Measurements from ENCODE around the gene LYPD5.

Gene LYPD5

DNA sequence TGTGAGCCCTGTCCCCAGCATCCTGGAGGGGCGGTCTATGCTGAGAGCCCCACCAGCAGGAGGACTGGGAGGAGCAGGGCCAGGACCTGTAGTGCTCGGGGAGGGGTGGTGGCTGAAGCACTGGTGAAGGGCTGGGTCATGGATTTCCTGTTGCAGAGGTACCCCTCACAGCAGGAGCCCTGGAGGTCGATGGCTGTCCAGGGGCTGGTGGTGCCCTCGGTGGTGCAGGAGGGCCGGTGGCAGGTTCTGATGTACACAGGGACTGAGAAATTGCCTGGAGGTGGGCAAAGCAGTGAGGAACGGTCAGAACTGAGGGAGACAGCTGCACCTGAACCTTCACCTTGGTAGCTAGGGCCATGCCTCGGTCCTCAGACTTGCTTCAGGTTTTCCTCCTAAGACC lies 4.7 kb downstream of the LYPD5 start:
- CTCF ChIA-PET: no interaction called here
- H3K27ac ChIP-seq: peak overlapping the region; percentile 49
- DNase-seq (ENCODE audit: low spot score): no peak
- POLR2A ChIA-PET (ENCODE audit: low non-redundant PET): no interaction called here
- TF ChIP-seq, protein P1, sequence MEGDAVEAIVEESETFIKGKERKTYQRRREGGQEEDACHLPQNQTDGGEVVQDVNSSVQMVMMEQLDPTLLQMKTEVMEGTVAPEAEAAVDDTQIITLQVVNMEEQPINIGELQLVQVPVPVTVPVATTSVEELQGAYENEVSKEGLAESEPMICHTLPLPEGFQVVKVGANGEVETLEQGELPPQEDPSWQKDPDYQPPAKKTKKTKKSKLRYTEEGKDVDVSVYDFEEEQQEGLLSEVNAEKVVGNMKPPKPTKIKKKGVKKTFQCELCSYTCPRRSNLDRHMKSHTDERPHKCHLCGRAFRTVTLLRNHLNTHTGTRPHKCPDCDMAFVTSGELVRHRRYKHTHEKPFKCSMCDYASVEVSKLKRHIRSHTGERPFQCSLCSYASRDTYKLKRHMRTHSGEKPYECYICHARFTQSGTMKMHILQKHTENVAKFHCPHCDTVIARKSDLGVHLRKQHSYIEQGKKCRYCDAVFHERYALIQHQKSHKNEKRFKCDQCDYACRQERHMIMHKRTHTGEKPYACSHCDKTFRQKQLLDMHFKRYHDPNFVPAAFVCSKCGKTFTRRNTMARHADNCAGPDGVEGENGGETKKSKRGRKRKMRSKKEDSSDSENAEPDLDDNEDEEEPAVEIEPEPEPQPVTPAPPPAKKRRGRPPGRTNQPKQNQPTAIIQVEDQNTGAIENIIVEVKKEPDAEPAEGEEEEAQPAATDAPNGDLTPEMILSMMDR (conservative IDR thresholded peaks at IDR 0.05; ENCODE audit: low read depth): no peak

DNA sequence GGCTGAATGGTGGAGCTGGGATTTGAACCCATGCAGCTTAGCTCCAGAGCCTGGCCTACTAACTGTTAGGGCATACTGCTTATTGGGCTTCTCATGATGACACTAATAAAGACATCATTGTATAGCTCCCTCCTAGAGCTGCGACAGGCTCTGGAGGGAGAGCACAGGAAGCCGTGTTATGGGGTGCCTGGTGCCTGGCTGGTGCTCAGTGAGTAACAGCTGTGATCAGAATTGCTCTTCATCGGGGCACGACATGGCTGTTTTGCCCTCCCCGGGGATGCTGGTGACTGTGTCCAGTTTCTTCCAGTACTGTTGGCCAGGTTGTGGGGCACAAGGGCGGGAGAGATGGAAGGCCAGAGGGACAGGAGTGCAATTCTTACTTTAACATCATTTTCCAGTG lies 5.1 kb downstream of the LYPD5 start:
- ChIA-PET POLR2A (ENCODE audit: low non-redundant PET) (no interaction called here), CTCF (no interaction called here)
- peak overlapping the region; percentile 49 for H3K27ac ChIP-seq
- TF ChIP-seq, protein P1 (conservative IDR thresholded peaks at IDR 0.05; ENCODE audit: low read depth): no peak
- DNase-seq (ENCODE audit: low spot score): no peak

DNA sequence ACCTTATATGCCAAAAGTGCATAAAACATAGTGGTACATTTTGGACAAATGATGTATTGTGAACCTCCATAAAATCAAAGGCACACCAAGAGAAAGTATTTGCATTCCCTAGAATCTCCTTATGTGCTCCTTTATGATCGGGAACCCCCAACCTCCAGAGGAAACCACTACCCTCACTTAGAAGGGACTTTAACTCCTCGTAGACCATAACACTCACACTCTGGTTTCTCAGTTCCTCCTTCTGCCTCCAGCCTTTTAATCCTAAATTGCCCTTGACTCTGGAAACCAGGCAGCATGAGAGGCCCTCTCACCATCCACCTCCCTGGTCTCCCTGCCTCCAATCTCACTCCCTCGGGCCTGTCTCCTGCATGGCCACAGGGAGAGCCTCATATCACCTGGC lies 11.7 kb downstream of the LYPD5 start:
- no peak for DNase-seq (ENCODE audit: low spot score)
- H3K27ac ChIP-seq: no peak overlapping the region
- TF ChIP-seq, protein P1 (conservative IDR thresholded peaks at IDR 0.05; ENCODE audit: low read depth): no peak
- POLR2A ChIA-PET (ENCODE audit: low non-redundant PET): no interaction called here
- CTCF ChIA-PET: no interaction called here

DNA sequence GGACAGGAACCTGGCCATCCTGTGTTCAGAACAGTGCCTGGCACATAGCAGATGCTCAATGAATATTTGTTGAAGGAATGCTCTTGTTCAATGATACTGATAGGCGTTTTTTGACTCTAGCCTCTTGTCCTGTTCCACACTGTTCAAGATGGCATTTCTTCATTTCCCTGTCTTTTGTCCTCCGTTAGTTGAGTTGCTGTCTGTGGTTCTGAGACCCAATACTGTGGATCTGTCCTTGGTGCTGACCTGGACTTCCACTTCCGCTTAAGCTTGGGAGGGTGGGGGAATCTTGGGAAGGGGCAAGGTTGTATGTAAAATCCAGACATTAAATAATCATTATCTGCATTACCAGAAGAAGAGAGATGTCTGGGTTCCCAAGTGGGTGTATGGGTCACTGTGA lies 13.2 kb downstream of the LYPD5 start:
- DNase-seq (ENCODE audit: low spot score): no peak
- CTCF ChIA-PET: interaction anchor here (0.6 kb wide), 2 partner anchors 10 to 101 kb away, joined by 3 read pairs; no protein-coding TSS in a partner anchor
- H3K27ac ChIP-seq: no peak overlapping the region
- POLR2A ChIA-PET (ENCODE audit: low non-redundant PET): no interaction called here
- TF ChIP-seq, protein P1 (conservative IDR thresholded peaks at IDR 0.05; ENCODE audit: low read depth): no peak

DNA sequence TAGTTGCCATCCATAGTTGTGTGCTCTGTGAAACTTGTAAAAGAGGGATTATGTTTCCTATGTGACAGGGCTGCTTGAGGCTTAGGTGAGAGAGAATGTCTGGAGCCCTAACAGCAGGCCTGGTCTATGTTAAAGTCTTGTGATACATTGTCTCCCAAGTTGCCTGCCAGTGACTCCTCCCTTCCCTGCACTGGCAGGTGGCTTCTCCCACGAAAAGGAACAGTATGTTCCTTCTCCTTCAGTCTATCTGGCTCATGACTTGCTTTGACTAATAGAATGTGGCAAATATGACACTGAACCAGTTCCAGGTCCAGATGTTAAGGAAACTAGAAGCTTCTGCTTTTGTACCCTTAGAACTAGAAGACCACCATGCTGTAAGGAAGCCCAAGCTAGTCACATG lies 15.6 kb downstream of the LYPD5 start:
- TF ChIP-seq, protein P1 (conservative IDR thresholded peaks at IDR 0.05; ENCODE audit: low read depth): no peak
- POLR2A ChIA-PET (ENCODE audit: low non-redundant PET): no interaction called here
- no peak for DNase-seq (ENCODE audit: low spot score)
- CTCF ChIA-PET: no interaction called here
- no peak overlapping the region for H3K27ac ChIP-seq

DNA sequence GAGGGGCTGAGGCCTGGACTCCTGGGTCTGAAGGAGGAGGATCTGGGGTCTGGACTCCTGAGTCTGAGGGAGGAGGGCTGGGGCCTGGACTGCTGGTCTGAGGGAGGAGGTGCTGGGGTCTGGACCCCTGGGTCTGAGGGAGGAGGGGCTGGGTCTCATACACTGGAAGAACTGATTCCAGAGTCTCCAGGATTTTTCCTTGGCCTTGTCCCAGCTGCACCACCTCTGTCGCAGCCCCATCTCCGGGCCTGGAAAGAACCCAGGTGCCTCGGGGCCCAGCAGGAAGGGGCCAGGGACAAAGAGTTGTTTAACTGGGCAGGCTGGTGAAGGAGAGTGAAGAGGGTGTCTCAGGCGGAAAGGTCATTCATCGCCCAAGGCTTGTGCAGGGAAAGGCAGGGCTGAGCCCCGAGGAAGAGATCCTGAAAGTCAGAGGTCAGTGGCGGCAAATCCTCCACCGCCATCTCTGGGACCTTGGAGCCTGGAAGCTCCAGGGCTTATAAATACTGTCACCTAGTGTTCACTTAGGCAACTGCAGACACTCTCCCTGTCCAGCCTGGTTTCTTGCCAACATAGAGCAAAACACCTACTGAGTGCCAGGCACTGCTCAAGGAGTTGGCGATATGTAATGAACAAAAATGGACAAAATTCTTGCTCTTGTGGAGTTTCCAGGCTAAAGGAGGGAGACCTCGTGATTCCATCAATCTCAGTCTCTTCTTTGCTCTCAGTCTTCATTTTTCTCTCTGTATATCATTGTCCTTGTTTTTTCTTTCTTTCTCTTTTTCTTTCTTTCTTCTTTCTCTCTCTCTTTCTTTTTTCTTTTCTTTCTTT lies 17.1 kb downstream of the LYPD5 start:
- H3K27ac ChIP-seq: peak overlapping the region; percentile 96
- CTCF ChIA-PET: interaction anchor here (0.5 to 1.9 kb wide), 11 partner anchors 13 to 244 kb away, joined by 3 to 20 read pairs (median 4); partner anchors contain the start of gene PLAUR

More for the DNA sequence above, 17.1 kb downstream of the LYPD5 start:
- TF ChIP-seq, protein P1 (conservative IDR thresholded peaks at IDR 0.05; ENCODE audit: low read depth): peak; percentile 99
- DNase-seq (ENCODE audit: low spot score): peak; percentile 70
- POLR2A ChIA-PET (ENCODE audit: low non-redundant PET): no interaction called here

All from RWPE1 (cell line).